Activated T-cell treated with anti-CD3 and anti-CD28 coated beads, Interleukin-2, amount 50 U/mL, for 4 hours (primary cell): Measurements from ENCODE around the gene SUPT5H. TPM values are rescaled to one million over a fixed set of nuclear protein-coding genes. Genes with fewer than 3 reads are reported as not detected.
A peak's percentile ranks its signal among the peaks of the same experiment; 100 is the strongest.

Experiments used
- ATAC-seq, 2 donors: fragments of 200-7000 bp; cut with Tn5 transposase; one replicate each; pipeline ENCODE4 v1.10.0; 2021
- DNase-seq: peaks from one replicate; pipeline ENCODE4 v3.0.0-alpha.2; 2020
- H3K27me3 Mint-ChIP-seq: one replicate; pipeline ENCODE4 v1.8.0; 2021; ENCODE audit warnings: low read depth, mixed read lengths
- H3K36me3 Mint-ChIP-seq: one replicate; pipeline ENCODE4 v1.8.0; 2022; ENCODE audit warnings: mixed read lengths; ENCODE audit not compliant: insufficient read depth
- H3K4me1 Mint-ChIP-seq: one replicate; pipeline ENCODE4 v1.8.0; 2021; ENCODE audit warnings: low read depth, mixed read lengths
- H3K4me3 Mint-ChIP-seq: one replicate; pipeline ENCODE4 v1.8.0; 2021; ENCODE audit warnings: mild to moderate bottlenecking, moderate library complexity, mixed read lengths
- H3K9me3 Mint-ChIP-seq: one replicate; pipeline ENCODE4 v1.8.0; 2021; ENCODE audit warnings: mixed read lengths
- total RNA-seq, 3 donors: library from RNA; stranded (reverse); gene quantifications; one replicate each; pipeline ENCODE4 v1.2.1, GENCODE V29; 2021

SUPT5H gene
- total RNA-seq, 3 donors from 2014 or later: 193 to 201 (median 197) TPM

DNA sequence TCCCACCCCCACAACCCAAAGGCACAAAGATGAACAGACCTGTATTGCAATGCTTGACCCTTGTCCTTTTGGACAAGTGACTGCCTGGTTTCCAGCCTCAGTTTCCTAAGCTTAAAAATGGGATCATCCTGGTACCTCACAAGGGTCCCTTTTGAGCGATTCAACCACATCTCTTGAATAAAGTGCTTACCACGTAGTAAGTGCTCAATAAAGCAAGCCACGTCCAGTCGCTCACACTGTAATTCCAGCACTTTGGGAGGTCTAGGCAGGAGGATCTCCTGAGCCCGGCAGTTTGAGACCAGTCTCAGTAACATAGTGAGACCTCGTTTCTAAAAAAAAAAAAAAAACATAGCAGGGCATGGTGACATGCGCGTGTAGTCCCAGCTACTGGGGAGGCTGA is 54.5 kb downstream of the SUPT5H start:
- no peaks in the 10 kb centered on the region for H3K9me3 Mint-ChIP-seq
- DNase-seq: no peak
- peak overlapping the region; percentile 17 for H3K4me3 Mint-ChIP-seq
- no peaks in the 10 kb centered on the region for H3K36me3 Mint-ChIP-seq
- H3K27me3 Mint-ChIP-seq: peaks cover 66% of the 10 kb centered on the region
- ATAC-seq: no peak
- H3K4me1 Mint-ChIP-seq: peaks cover 18% of the 10 kb centered on the region

GRCh38 chr19:39500543-39500942 is 55.2 kb downstream of the SUPT5H start:
- ATAC-seq (no peak), DNase-seq (no peak)
- H3K4me3 Mint-ChIP-seq: no peak overlapping the region
- H3K27me3 Mint-ChIP-seq: peaks cover 67% of the 10 kb centered on the region
- H3K9me3 Mint-ChIP-seq: no peaks in the 10 kb centered on the region
- H3K36me3 Mint-ChIP-seq: no peaks in the 10 kb centered on the region
- peaks cover 18% of the 10 kb centered on the region for H3K4me1 Mint-ChIP-seq

GRCh38 chr19:39501340-39501739 is 56.0 kb downstream of the SUPT5H start:
- no peak for ATAC-seq
- no peak for DNase-seq
- peaks cover 68% of the 10 kb centered on the region for H3K27me3 Mint-ChIP-seq
- no peaks in the 10 kb centered on the region for H3K36me3 Mint-ChIP-seq
- no peaks in the 10 kb centered on the region for H3K9me3 Mint-ChIP-seq
- H3K4me1 Mint-ChIP-seq: peaks cover 18% of the 10 kb centered on the region
- H3K4me3 Mint-ChIP-seq: no peak overlapping the region

GRCh38 chr19:39502640-39503417 is 57.4 kb downstream of the SUPT5H start:
- peak; percentile 53 to 60 for ATAC-seq
- no peaks in the 10 kb centered on the region for H3K9me3 Mint-ChIP-seq
- no peaks in the 10 kb centered on the region for H3K36me3 Mint-ChIP-seq
- peaks cover 70% of the 10 kb centered on the region for H3K27me3 Mint-ChIP-seq
- peaks cover 28% of the 10 kb centered on the region for H3K4me1 Mint-ChIP-seq
- no peak overlapping the region for H3K4me3 Mint-ChIP-seq
- DNase-seq: peak; percentile 75

- DNase-seq (no peak), ATAC-seq (no peak)
- no peaks in the 10 kb centered on the region for H3K9me3 Mint-ChIP-seq
- peaks cover 56% of the 10 kb centered on the region for H3K27me3 Mint-ChIP-seq
- H3K4me3 Mint-ChIP-seq: peak overlapping the region; percentile 2
- peaks cover 18% of the 10 kb centered on the region for H3K4me1 Mint-ChIP-seq
- no peaks in the 10 kb centered on the region for H3K36me3 Mint-ChIP-seq
Observed at GRCh38 chr19:39506598-39506943, 61.2 kb downstream of the SUPT5H start.

DNA sequence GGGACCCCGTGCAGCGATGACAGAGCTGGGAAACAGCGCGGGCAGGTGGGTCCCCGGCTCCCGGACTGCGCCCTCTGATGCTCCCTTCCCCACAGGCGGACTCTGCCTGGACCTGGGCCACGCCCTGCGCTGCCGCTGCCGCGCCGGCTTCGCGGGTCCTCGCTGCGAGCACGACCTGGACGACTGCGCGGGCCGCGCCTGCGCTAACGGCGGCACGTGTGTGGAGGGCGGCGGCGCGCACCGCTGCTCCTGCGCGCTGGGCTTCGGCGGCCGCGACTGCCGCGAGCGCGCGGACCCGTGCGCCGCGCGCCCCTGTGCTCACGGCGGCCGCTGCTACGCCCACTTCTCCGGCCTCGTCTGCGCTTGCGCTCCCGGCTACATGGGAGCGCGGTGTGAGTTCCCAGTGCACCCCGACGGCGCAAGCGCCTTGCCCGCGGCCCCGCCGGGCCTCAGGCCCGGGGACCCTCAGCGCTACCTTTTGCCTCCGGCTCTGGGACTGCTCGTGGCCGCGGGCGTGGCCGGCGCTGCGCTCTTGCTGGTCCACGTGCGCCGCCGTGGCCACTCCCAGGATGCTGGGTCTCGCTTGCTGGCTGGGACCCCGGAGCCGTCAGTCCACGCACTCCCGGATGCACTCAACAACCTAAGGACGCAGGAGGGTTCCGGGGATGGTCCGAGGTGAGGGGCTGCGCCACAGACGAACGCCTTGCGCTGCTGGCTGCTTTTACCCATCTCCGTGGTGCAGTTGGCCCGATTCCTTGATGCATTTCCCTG is 61.7 kb downstream of the SUPT5H start:
- Mint-ChIP-seq H3K27me3 (peaks cover 56% of the 10 kb centered on the region), H3K4me3 (peak overlapping the region; percentile 68), H3K36me3 (no peaks in the 10 kb centered on the region), H3K9me3 (no peaks in the 10 kb centered on the region), H3K4me1 (peaks cover 18% of the 10 kb centered on the region)
- DNase-seq: peak; percentile 17
- ATAC-seq: peak; percentile 80 to 86

DNA sequence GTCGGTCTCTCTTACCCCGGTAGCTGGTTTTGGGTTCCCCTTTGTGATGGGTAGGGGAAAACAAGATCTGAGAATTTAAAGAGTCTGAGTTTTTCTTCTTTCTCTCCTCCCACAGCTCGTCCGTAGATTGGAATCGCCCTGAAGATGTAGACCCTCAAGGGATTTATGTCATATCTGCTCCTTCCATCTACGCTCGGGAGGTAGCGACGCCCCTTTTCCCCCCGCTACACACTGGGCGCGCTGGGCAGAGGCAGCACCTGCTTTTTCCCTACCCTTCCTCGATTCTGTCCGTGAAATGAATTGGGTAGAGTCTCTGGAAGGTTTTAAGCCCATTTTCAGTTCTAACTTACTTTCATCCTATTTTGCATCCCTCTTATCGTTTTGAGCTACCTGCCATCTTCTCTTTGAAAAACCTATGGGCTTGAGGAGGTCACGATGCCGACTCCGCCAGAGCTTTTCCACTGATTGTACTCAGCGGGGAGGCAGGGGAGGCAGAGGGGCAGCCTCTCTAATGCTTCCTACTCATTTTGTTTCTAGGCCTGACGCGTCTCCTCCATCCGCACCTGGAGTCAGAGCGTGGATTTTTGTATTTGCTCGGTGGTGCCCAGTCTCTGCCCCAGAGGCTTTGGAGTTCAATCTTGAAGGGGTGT is 62.5 kb downstream of the SUPT5H start:
- DNase-seq (no peak), ATAC-seq (no peak)
- Mint-ChIP-seq H3K4me1 (peaks cover 18% of the 10 kb centered on the region), H3K27me3 (peaks cover 61% of the 10 kb centered on the region), H3K36me3 (no peaks in the 10 kb centered on the region), H3K4me3 (peak overlapping the region; percentile 68), H3K9me3 (no peaks in the 10 kb centered on the region)

DNA sequence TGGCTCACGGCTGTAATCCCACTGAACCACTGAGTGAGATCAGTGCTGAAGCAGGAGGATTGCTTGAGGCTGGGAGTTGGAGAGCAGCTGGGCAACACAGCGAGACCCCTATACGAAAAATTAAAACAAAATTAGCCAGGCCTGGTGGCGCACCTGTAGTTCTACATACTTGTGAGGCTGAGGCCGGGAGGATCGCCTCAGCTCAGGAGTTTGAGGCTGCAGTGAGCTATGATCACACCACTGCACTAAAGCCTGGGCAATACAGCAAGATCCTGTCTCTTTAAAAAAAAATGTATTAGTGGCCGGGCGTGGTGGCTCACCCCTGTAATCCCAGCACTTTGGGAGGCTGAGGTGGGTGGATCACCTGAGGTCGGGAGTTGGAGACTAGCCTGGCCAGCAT is 63.2 kb downstream of the SUPT5H start:
- H3K4me1 Mint-ChIP-seq: peaks cover 14% of the 10 kb centered on the region
- H3K9me3 Mint-ChIP-seq: no peaks in the 10 kb centered on the region
- H3K4me3 Mint-ChIP-seq: no peak overlapping the region
- H3K36me3 Mint-ChIP-seq: no peaks in the 10 kb centered on the region
- peaks cover 58% of the 10 kb centered on the region for H3K27me3 Mint-ChIP-seq
- ATAC-seq (no peak), DNase-seq (no peak)

DNA sequence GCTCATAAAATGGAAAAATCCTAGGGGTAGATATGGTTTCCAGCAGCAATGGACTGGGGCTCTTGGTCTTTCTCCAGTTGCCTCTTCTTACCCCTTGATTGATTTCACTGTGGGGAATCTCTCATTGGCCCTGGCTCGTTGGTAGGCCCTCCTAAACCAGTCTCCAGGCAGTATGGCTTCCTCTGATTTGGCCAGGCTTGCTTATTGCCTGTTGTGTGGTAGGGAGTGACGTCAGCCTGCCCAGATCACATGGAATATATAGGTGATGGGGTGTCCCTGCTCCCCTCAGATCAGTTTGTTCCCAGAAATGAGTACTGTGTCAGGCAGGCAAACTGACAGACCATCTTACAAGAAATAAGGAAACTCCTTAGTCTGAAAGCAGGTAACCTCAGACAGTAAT is 63.9 kb downstream of the SUPT5H start:
- H3K4me1 Mint-ChIP-seq: peaks cover 14% of the 10 kb centered on the region
- peaks cover 57% of the 10 kb centered on the region for H3K27me3 Mint-ChIP-seq
- no peaks in the 10 kb centered on the region for H3K36me3 Mint-ChIP-seq
- H3K9me3 Mint-ChIP-seq: no peaks in the 10 kb centered on the region
- no peak for ATAC-seq
- no peak for DNase-seq
- no peak overlapping the region for H3K4me3 Mint-ChIP-seq

- peaks cover 64% of the 10 kb centered on the region for H3K27me3 Mint-ChIP-seq
- no peaks in the 10 kb centered on the region for H3K9me3 Mint-ChIP-seq
Observed at GRCh38 chr19:39512988-39513387, 67.6 kb downstream of the SUPT5H start.

DNA sequence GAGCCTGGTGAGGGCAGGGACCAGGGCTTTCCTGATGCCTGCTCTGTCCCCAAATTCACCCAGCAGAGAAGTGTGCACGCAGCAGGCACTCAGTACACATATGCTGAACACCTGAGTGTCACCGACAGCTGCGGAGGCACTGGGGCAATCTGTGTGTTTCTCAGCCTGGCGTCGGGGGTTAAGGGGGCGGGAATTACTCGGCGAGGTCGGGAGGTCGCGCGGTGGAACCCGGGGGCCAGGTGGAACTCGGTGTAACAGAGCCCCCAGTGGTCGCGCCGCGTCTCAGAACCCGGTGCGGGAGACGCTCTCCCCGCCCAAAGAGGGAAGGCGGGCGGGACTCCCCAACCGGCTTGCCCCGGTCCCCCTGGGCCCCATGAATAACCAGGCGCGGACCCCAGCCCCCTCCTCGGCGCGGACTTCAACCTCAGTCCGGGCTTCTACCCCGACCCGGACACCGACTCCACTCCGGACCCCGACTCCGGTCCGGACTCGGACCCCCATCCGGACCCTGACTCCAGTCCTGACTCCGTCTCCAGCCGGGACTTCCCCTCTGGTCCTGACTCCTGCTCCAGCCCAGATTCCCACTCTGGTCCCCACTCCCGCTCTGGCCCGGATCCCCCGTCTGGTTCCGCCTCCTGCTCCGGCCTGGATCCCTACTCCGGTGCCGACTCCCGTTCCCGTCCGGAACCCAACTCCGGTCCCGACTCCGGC is 69.6 kb downstream of the SUPT5H start, which contains the start of gene SELENOV:
TSS of gene SELENOV (plus strand) at position 300 of the 711 bp plus-strand sequence. CDS start at position 374, 74 bp downstream.
- DNase-seq: no peak
- H3K4me3 Mint-ChIP-seq: peak within 1 kb of the TSS; percentile 70
- H3K4me1 Mint-ChIP-seq: peaks cover 12% of the 10 kb centered on the region
- peaks cover 58% of the 10 kb centered on the region for H3K27me3 Mint-ChIP-seq
- H3K9me3 Mint-ChIP-seq: no peaks in the 10 kb centered on the region
- H3K36me3 Mint-ChIP-seq: peaks cover 2% of the 10 kb centered on the region
- peak; percentile 74 to 78 for ATAC-seq

More at GRCh38 chr19:39512988-39513387, 67.6 kb downstream of the SUPT5H start:
- Mint-ChIP-seq H3K36me3 (peaks cover 2% of the 10 kb centered on the region), H3K4me3 (no peak overlapping the region), H3K4me1 (peaks cover 15% of the 10 kb centered on the region)
- ATAC-seq: no peak
- DNase-seq: no peak

- H3K4me3 Mint-ChIP-seq: peak overlapping the region; percentile 70
Observed at GRCh38 chr19:39515551-39516191, 70.3 kb downstream of the SUPT5H start.

DNA sequence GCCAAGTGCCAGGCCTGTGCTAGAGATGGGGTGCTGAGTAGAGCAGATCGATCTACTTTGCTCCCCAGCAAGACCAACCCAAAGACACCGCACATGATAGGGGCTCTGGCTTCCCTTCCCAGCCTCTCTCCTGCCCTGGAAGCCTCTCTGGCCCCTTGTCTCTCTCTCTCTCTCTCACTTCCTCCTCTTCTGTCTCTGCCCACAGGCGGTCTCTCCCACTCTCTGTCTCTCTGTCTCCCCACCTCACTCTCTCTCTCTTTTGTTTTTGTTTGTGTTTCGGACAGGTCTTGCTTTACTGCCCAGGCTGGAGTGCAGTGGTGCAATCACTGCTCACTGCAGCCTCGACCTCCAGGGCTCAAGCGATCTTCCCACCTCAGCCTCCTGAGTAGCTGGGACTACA is 70.9 kb downstream of the SUPT5H start:
- Mint-ChIP-seq H3K4me1 (peaks cover 12% of the 10 kb centered on the region), H3K36me3 (peaks cover 2% of the 10 kb centered on the region), H3K27me3 (peaks cover 58% of the 10 kb centered on the region), H3K9me3 (no peaks in the 10 kb centered on the region), H3K4me3 (peak overlapping the region; percentile 59)
- ATAC-seq: no peak
- no peak for DNase-seq

More at GRCh38 chr19:39515551-39516191, 70.3 kb downstream of the SUPT5H start:
- ATAC-seq: peak in 1 of 2 donors; percentile 18
- H3K27me3 Mint-ChIP-seq: peaks cover 58% of the 10 kb centered on the region
- peaks cover 12% of the 10 kb centered on the region for H3K4me1 Mint-ChIP-seq
- no peaks in the 10 kb centered on the region for H3K9me3 Mint-ChIP-seq
- peaks cover 2% of the 10 kb centered on the region for H3K36me3 Mint-ChIP-seq
- peak; percentile 18 for DNase-seq
